ENCODE measurements around the gene SH3RF1. TPM values are rescaled to one million over a fixed set of nuclear protein-coding genes. Genes with fewer than 3 reads are reported as not detected.
"Not testable (repeated sequence)": the region's sequence is repeated elsewhere in the genome, so short reads cannot be mapped to it uniquely, and the experiment has no call there.

SH3RF1 gene
- total RNA-seq, 1 donor from 2014 or later: 13.6 TPM

- Histone ChIP-seq H3K27me3 (ENCODE audit: control insufficient read depth in 3 of 3, insufficient read depth in 3 of 3, low read length in 3 of 3) (no peaks in the 10 kb centered on the region), H3K9me3 (ENCODE audit: control insufficient read depth in 3 of 3, low read length in 3 of 3) (no peaks in the 10 kb centered on the region), H3K9ac (ENCODE audit: low read depth in 1 of 3, low read length in 3 of 3) (no peak overlapping the region), H3K27ac (ENCODE audit: low read depth, low read length) (peak overlapping the region; percentile 80), H3K36me3 (ENCODE audit: control insufficient read depth in 3 of 3, insufficient read depth in 3 of 3, low read length in 3 of 3) (no peaks in the 10 kb centered on the region), H3K4me3 (ENCODE audit: low read length in 3 of 3) (no peak overlapping the region), H3K4me1 (ENCODE audit: control insufficient read depth in 3 of 3, insufficient read depth in 3 of 3, low read length in 3 of 3) (peaks cover 5 to 14% (median 9%) of the 10 kb centered on the region in 3 donors)
These were observed 34.4 kb upstream of the SH3RF1 start for GRCh38 chr4:169305173-169305572.

- H3K4me1 ChIP-seq (ENCODE audit: control insufficient read depth in 3 of 3, insufficient read depth in 3 of 3, low read length in 3 of 3): no peaks in the 10 kb centered on the region
- H3K9me3 ChIP-seq (ENCODE audit: control insufficient read depth in 3 of 3, low read length in 3 of 3): no peaks in the 10 kb centered on the region
- H3K36me3 ChIP-seq (ENCODE audit: control insufficient read depth in 3 of 3, insufficient read depth in 3 of 3, low read length in 3 of 3): no peaks in the 10 kb centered on the region
- H3K27me3 ChIP-seq (ENCODE audit: control insufficient read depth in 3 of 3, insufficient read depth in 3 of 3, low read length in 3 of 3): no peaks in the 10 kb centered on the region
- H3K4me3 ChIP-seq (ENCODE audit: low read length in 3 of 3): no peak overlapping the region
- no peak overlapping the region for H3K27ac ChIP-seq (ENCODE audit: low read depth, low read length)
- H3K9ac ChIP-seq (ENCODE audit: low read depth in 1 of 3, low read length in 3 of 3): no peak overlapping the region
These were observed 25.1 kb upstream of the SH3RF1 start for GRCh38 chr4:169295822-169296221.

GRCh38 chr4:169293343-169294176, 22.8 kb upstream of the SH3RF1 start:
- Histone ChIP-seq H3K36me3 (ENCODE audit: control insufficient read depth in 3 of 3, insufficient read depth in 3 of 3, low read length in 3 of 3) (no peaks in the 10 kb centered on the region), H3K4me3 (ENCODE audit: low read length in 3 of 3) (no peak overlapping the region), H3K9me3 (ENCODE audit: control insufficient read depth in 3 of 3, low read length in 3 of 3) (no peaks in the 10 kb centered on the region), H3K9ac (ENCODE audit: low read depth in 1 of 3, low read length in 3 of 3) (no peak overlapping the region), H3K27ac (ENCODE audit: low read depth, low read length) (no peak overlapping the region), H3K27me3 (ENCODE audit: control insufficient read depth in 3 of 3, insufficient read depth in 3 of 3, low read length in 3 of 3) (no peaks in the 10 kb centered on the region), H3K4me1 (ENCODE audit: control insufficient read depth in 3 of 3, insufficient read depth in 3 of 3, low read length in 3 of 3) (no peaks in the 10 kb centered on the region)

- not testable (repeated sequence) for H3K36me3 ChIP-seq (ENCODE audit: control insufficient read depth in 3 of 3, insufficient read depth in 3 of 3, low read length in 3 of 3)
These were observed 17.2 kb upstream of the SH3RF1 start for GRCh38 chr4:169287983-169288382.

GRCh38 chr4:169286562-169287301, 16.0 kb upstream of the SH3RF1 start:
- no peak overlapping the region for H3K9ac ChIP-seq (ENCODE audit: low read depth in 1 of 3, low read length in 3 of 3)
- no peaks in the 10 kb centered on the region for H3K9me3 ChIP-seq (ENCODE audit: control insufficient read depth in 3 of 3, low read length in 3 of 3)
- H3K36me3 ChIP-seq (ENCODE audit: control insufficient read depth in 3 of 3, insufficient read depth in 3 of 3, low read length in 3 of 3): no peaks in the 10 kb centered on the region
- no peak overlapping the region for H3K4me3 ChIP-seq (ENCODE audit: low read length in 3 of 3)
- no peaks in the 10 kb centered on the region for H3K4me1 ChIP-seq (ENCODE audit: control insufficient read depth in 3 of 3, insufficient read depth in 3 of 3, low read length in 3 of 3)
- no peaks in the 10 kb centered on the region for H3K27me3 ChIP-seq (ENCODE audit: control insufficient read depth in 3 of 3, insufficient read depth in 3 of 3, low read length in 3 of 3)
- no peak overlapping the region for H3K27ac ChIP-seq (ENCODE audit: low read depth, low read length)

More at GRCh38 chr4:169287983-169288382, 17.2 kb upstream of the SH3RF1 start:
- H3K9me3 ChIP-seq (ENCODE audit: control insufficient read depth in 3 of 3, low read length in 3 of 3); H3K4me3 ChIP-seq (ENCODE audit: low read length in 3 of 3); H3K27me3 ChIP-seq (ENCODE audit: control insufficient read depth in 3 of 3, insufficient read depth in 3 of 3, low read length in 3 of 3); H3K9ac ChIP-seq (ENCODE audit: low read depth in 1 of 3, low read length in 3 of 3); H3K4me1 ChIP-seq (ENCODE audit: control insufficient read depth in 3 of 3, insufficient read depth in 3 of 3, low read length in 3 of 3); H3K27ac ChIP-seq (ENCODE audit: low read depth, low read length): not testable (repeated sequence)

GRCh38 chr4:169283114-169283509, 12.4 kb upstream of the SH3RF1 start:
- Histone ChIP-seq H3K4me1 (ENCODE audit: control insufficient read depth in 3 of 3, insufficient read depth in 3 of 3, low read length in 3 of 3) (no peaks in the 10 kb centered on the region), H3K9me3 (ENCODE audit: control insufficient read depth in 3 of 3, low read length in 3 of 3) (no peaks in the 10 kb centered on the region), H3K36me3 (ENCODE audit: control insufficient read depth in 3 of 3, insufficient read depth in 3 of 3, low read length in 3 of 3) (no peaks in the 10 kb centered on the region), H3K9ac (ENCODE audit: low read depth in 1 of 3, low read length in 3 of 3) (no peak overlapping the region), H3K27ac (ENCODE audit: low read depth, low read length) (no peak overlapping the region), H3K4me3 (ENCODE audit: low read length in 3 of 3) (no peak overlapping the region), H3K27me3 (ENCODE audit: control insufficient read depth in 3 of 3, insufficient read depth in 3 of 3, low read length in 3 of 3) (no peaks in the 10 kb centered on the region)

GRCh38 chr4:169282429-169283113, 11.8 kb upstream of the SH3RF1 start:
- Histone ChIP-seq H3K4me1 (ENCODE audit: control insufficient read depth in 3 of 3, insufficient read depth in 3 of 3, low read length in 3 of 3) (no peaks in the 10 kb centered on the region), H3K9ac (ENCODE audit: low read depth in 1 of 3, low read length in 3 of 3) (no peak overlapping the region)

GRCh38 chr4:169279108-169279507, 8.4 kb upstream of the SH3RF1 start:
- H3K4me3 ChIP-seq (ENCODE audit: low read length in 3 of 3): no peak overlapping the region
- no peak overlapping the region for H3K9ac ChIP-seq (ENCODE audit: low read depth in 1 of 3, low read length in 3 of 3)

More at GRCh38 chr4:169282429-169283113, 11.8 kb upstream of the SH3RF1 start:
- H3K9me3 ChIP-seq (ENCODE audit: control insufficient read depth in 3 of 3, low read length in 3 of 3): no peaks in the 10 kb centered on the region
- no peak overlapping the region for H3K27ac ChIP-seq (ENCODE audit: low read depth, low read length)
- no peak overlapping the region for H3K4me3 ChIP-seq (ENCODE audit: low read length in 3 of 3)
- no peaks in the 10 kb centered on the region for H3K27me3 ChIP-seq (ENCODE audit: control insufficient read depth in 3 of 3, insufficient read depth in 3 of 3, low read length in 3 of 3)
- H3K36me3 ChIP-seq (ENCODE audit: control insufficient read depth in 3 of 3, insufficient read depth in 3 of 3, low read length in 3 of 3): no peaks in the 10 kb centered on the region

GRCh38 chr4:169278624-169279023, 7.9 kb upstream of the SH3RF1 start:
- Histone ChIP-seq H3K36me3 (ENCODE audit: control insufficient read depth in 3 of 3, insufficient read depth in 3 of 3, low read length in 3 of 3) (no peaks in the 10 kb centered on the region), H3K9ac (ENCODE audit: low read depth in 1 of 3, low read length in 3 of 3) (no peak overlapping the region), H3K4me3 (ENCODE audit: low read length in 3 of 3) (no peak overlapping the region), H3K4me1 (ENCODE audit: control insufficient read depth in 3 of 3, insufficient read depth in 3 of 3, low read length in 3 of 3) (no peaks in the 10 kb centered on the region), H3K27ac (ENCODE audit: low read depth, low read length) (no peak overlapping the region), H3K27me3 (ENCODE audit: control insufficient read depth in 3 of 3, insufficient read depth in 3 of 3, low read length in 3 of 3) (no peaks in the 10 kb centered on the region), H3K9me3 (ENCODE audit: control insufficient read depth in 3 of 3, low read length in 3 of 3) (no peaks in the 10 kb centered on the region)

More at GRCh38 chr4:169279108-169279507, 8.4 kb upstream of the SH3RF1 start:
- no peaks in the 10 kb centered on the region for H3K36me3 ChIP-seq (ENCODE audit: control insufficient read depth in 3 of 3, insufficient read depth in 3 of 3, low read length in 3 of 3)
- no peaks in the 10 kb centered on the region for H3K9me3 ChIP-seq (ENCODE audit: control insufficient read depth in 3 of 3, low read length in 3 of 3)
- H3K27me3 ChIP-seq (ENCODE audit: control insufficient read depth in 3 of 3, insufficient read depth in 3 of 3, low read length in 3 of 3): no peaks in the 10 kb centered on the region
- H3K4me1 ChIP-seq (ENCODE audit: control insufficient read depth in 3 of 3, insufficient read depth in 3 of 3, low read length in 3 of 3): no peaks in the 10 kb centered on the region
- H3K27ac ChIP-seq (ENCODE audit: low read depth, low read length): no peak overlapping the region

GRCh38 chr4:169277838-169278237, 7.1 kb upstream of the SH3RF1 start:
- H3K4me1 ChIP-seq (ENCODE audit: control insufficient read depth in 3 of 3, insufficient read depth in 3 of 3, low read length in 3 of 3); H3K4me3 ChIP-seq (ENCODE audit: low read length in 3 of 3); H3K36me3 ChIP-seq (ENCODE audit: control insufficient read depth in 3 of 3, insufficient read depth in 3 of 3, low read length in 3 of 3); H3K9me3 ChIP-seq (ENCODE audit: control insufficient read depth in 3 of 3, low read length in 3 of 3); H3K9ac ChIP-seq (ENCODE audit: low read depth in 1 of 3, low read length in 3 of 3); H3K27ac ChIP-seq (ENCODE audit: low read depth, low read length); H3K27me3 ChIP-seq (ENCODE audit: control insufficient read depth in 3 of 3, insufficient read depth in 3 of 3, low read length in 3 of 3): not testable (repeated sequence)

Data from skeletal muscle tissue (tissue), 4 donors.